ENCODE results near the gene DYNLL1.
"Not testable (repeated sequence)": the region's sequence is repeated elsewhere in the genome, so short reads cannot be mapped to it uniquely, and the experiment has no call there.

The DYNLL1 gene

GRCh38 chr12:120475643-120476042 is 20.3 kb upstream of the DYNLL1 start:
- no peak for DNase-seq

- DNase-seq: no peak
These were observed 16.5 kb upstream of the DYNLL1 start for GRCh38 chr12:120479458-120479857.

GRCh38 chr12:120480211-120480610 is 15.7 kb upstream of the DYNLL1 start:
- DNase-seq: no peak

GRCh38 chr12:120481022-120481767 is 14.7 kb upstream of the DYNLL1 start:
- no peak for DNase-seq

GRCh38 chr12:120483621-120484020 is 12.3 kb upstream of the DYNLL1 start:
- DNase-seq: no peak

- no peak for DNase-seq
These were observed 9.7 kb upstream of the DYNLL1 start for GRCh38 chr12:120485961-120486881.

- not testable (repeated sequence) for DNase-seq
These were observed 8.4 kb upstream of the DYNLL1 start for GRCh38 chr12:120487552-120487951.

GRCh38 chr12:120488057-120488640 is 7.8 kb upstream of the DYNLL1 start:
- DNase-seq: no peak

GRCh38 chr12:120489018-120489417 is 6.9 kb upstream of the DYNLL1 start:
- DNase-seq: no peak

- DNase-seq: no peak
These were observed 5.6 kb upstream of the DYNLL1 start for GRCh38 chr12:120490325-120490724.

GRCh38 chr12:120490833-120491512 is 4.9 kb upstream of the DYNLL1 start:
- DNase-seq: no peak

- DNase-seq: no peak
These were observed 655 bp upstream of the DYNLL1 start for GRCh38 chr12:120495186-120495730.

GRCh38 chr12:120496413-120497340 is 764 bp downstream of the DYNLL1 start:
- DNase-seq: peak; percentile 70

GRCh38 chr12:120497524-120498150 is 1.7 kb downstream of the DYNLL1 start:
- DNase-seq: no peak

GRCh38 chr12:120498870-120499515 is 3.1 kb downstream of the DYNLL1 start:
- DNase-seq: no peak

- DNase-seq: no peak
These were observed 4.7 kb downstream of the DYNLL1 start for GRCh38 chr12:120500581-120500980.

GRCh38 chr12:120504587-120504986 is 8.7 kb downstream of the DYNLL1 start:
- DNase-seq: no peak

GRCh38 chr12:120508537-120508936 is 12.6 kb downstream of the DYNLL1 start:
- no peak for DNase-seq

- no peak for DNase-seq
These were observed 18.1 kb downstream of the DYNLL1 start for GRCh38 chr12:120514002-120514401.

GRCh38 chr12:120515496-120515895 is 19.6 kb downstream of the DYNLL1 start:
- DNase-seq: no peak

All from activated CD8-positive, alpha-beta memory T cell treated with anti-CD3 and anti-CD28 coated beads, Interleukin-2, amount 50 U/mL, for 48 hours (primary cell).